Prostate gland (tissue), 2 donors: ENCODE data around the gene GANC. TPM values are rescaled to one million over a fixed set of nuclear protein-coding genes. Genes with fewer than 3 reads are reported as not detected.

Source experiments
- DNase-seq: peaks from one replicate; pipeline ENCODE4 v3.0.0-alpha.2; 2019; ENCODE audit warnings: low spot score
- H3K27ac ChIP-seq, 2 donors: fragments of 200-600 bp; sonication (generic); 2 replicates each; pipeline ENCODE4 v1.5.1; 2017 to 2019
- H3K27me3 ChIP-seq: fragments of 200-600 bp; sonication (generic); replicated peaks from 2 replicates; pipeline ENCODE4 v1.5.1; 2019; ENCODE audit not compliant: insufficient read depth
- H3K36me3 ChIP-seq, 2 donors: fragments of 200-600 bp; sonication (generic); 1 replicate in 1 of 2; 2 replicates in 1 of 2; pipeline versions ENCODE4 v1.5.1 to v1.8.1; 2017 to 2019
- H3K4me1 ChIP-seq: fragments of 200-600 bp; sonication (generic); replicated peaks from 2 replicates; pipeline ENCODE4 v1.5.1; 2019
- H3K4me3 ChIP-seq, 2 donors: fragments of 200-600 bp; sonication (generic); 2 replicates each; pipeline ENCODE4 v1.5.1; 2017 to 2019
- H3K9me3 ChIP-seq: fragments of 200-600 bp; sonication (generic); 2 replicates; pipeline ENCODE4 v1.5.1; 2017
- POLR2A ChIP-seq: fragments of 450-650 bp; IDR thresholded peaks from one replicate; pipeline ENCODE4 v1.6.1; 2016; ENCODE audit warnings: antibody characterized with exemption, mild to moderate bottlenecking
- POLR2AphosphoS5 ChIP-seq: sonication (generic); formaldehyde crosslinking; IDR thresholded peaks from one replicate; pipeline ENCODE4 v1.6.1; 2017; ENCODE audit warnings: antibody characterized with exemption
- WGBS: methylation state at CpG from one replicate; pipeline ENCODE4 v1.1.5; 2018; 5-methylcytosine and 5-hydroxymethylcytosine counted together
- intact Hi-C: fragments of 100-400 bp; cut with DNase I; formaldehyde crosslinking; loops from one replicate; pipeline ENCODE4 v1.14.2; 2022
- total RNA-seq, 2 donors: library from RNA; depleted of rRNA; stranded (reverse); fragments of >200 nt; gene quantifications; one replicate each; pipeline ENCODE4 v1.1.0, GENCODE V29; 2016
- TF ChIP-seq, protein P1 (sequence below), 4 experiments: fragments of 200-600 bp in 2 of 4; fragments of 450-650 bp in 2 of 4; sonication (generic) in 2 of 4; IDR thresholded peaks; 1 replicate in 3 of 4; 2 replicates in 1 of 4; pipeline ENCODE4 v1.5.1; 2016 to 2019; ENCODE audit warnings: antibody characterized with exemption in 4 of 4, mild to moderate bottlenecking in 2 of 4, moderate library complexity in 2 of 4

The GANC gene
- total RNA-seq, 2 donors from 2014 or later, result 10.2 to 38.7 TPM

DNA sequence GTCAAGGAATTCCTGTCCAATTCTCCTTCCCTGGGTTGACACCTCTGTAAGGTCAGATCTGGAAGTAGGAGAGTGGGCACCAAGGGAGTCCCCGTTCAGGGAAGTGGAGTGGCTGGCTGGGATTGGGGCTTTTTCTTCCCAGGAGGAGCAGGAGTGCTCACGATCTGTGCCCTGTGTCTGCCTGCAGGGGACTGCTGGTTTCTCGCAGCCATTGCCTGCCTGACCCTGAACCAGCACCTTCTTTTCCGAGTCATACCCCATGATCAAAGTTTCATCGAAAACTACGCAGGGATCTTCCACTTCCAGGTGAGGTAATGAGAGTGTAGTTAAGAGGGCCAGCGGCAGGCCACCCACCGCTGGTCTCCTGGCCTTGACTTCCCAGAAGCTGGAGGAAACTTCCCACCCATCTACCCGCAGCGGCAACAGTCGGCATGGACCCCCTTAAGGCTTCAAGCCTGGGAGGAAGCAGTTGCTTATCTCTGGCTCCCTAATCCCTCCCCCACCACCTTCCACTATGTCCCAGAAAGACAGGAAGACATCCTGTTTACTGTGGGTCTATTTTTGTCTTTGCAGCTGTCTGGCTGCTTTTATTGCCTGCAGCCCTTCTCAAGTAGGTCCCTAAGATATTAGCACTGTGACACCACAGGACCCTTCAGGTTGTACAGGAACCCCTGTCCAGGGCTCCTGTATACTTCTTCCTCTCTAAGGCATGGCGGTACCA, 113.1 kb downstream of the GANC start:
- Histone ChIP-seq H3K36me3 (no peaks in the 10 kb centered on the region), H3K27me3 (no peaks in the 10 kb centered on the region), H3K4me1 (no peaks in the 10 kb centered on the region), H3K9me3 (no peaks in the 10 kb centered on the region), H3K4me3 (no peak overlapping the region), H3K27ac (no peak overlapping the region)
- no peak for DNase-seq
- 88% methylated on average over 12 of the region's 12 CpGs for WGBS
- TF ChIP-seq, protein P1, sequence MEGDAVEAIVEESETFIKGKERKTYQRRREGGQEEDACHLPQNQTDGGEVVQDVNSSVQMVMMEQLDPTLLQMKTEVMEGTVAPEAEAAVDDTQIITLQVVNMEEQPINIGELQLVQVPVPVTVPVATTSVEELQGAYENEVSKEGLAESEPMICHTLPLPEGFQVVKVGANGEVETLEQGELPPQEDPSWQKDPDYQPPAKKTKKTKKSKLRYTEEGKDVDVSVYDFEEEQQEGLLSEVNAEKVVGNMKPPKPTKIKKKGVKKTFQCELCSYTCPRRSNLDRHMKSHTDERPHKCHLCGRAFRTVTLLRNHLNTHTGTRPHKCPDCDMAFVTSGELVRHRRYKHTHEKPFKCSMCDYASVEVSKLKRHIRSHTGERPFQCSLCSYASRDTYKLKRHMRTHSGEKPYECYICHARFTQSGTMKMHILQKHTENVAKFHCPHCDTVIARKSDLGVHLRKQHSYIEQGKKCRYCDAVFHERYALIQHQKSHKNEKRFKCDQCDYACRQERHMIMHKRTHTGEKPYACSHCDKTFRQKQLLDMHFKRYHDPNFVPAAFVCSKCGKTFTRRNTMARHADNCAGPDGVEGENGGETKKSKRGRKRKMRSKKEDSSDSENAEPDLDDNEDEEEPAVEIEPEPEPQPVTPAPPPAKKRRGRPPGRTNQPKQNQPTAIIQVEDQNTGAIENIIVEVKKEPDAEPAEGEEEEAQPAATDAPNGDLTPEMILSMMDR (IDR thresholded peaks at IDR 0.05), result no peak
- no peak for TF ChIP-seq POLR2A
- TF ChIP-seq POLR2AphosphoS5, result no peak
- intact Hi-C loops, result no loop called here

GRCh38 chr15:42387603-42388002, 114.6 kb downstream of the GANC start:
- 88% methylated on average over 8 of the region's 8 CpGs for WGBS
- H3K4me3 ChIP-seq, result no peak overlapping the region
- H3K36me3 ChIP-seq, result no peaks in the 10 kb centered on the region
- H3K9me3 ChIP-seq, result no peaks in the 10 kb centered on the region
- no peak for DNase-seq
- H3K4me1 ChIP-seq, result no peaks in the 10 kb centered on the region
- TF ChIP-seq, protein P1 (IDR thresholded peaks at IDR 0.05), result no peak
- no peak for TF ChIP-seq POLR2AphosphoS5
- no peak for TF ChIP-seq POLR2A
- no peak overlapping the region for H3K27ac ChIP-seq
- no peaks in the 10 kb centered on the region for H3K27me3 ChIP-seq
- intact Hi-C loops, result no loop called here

DNA sequence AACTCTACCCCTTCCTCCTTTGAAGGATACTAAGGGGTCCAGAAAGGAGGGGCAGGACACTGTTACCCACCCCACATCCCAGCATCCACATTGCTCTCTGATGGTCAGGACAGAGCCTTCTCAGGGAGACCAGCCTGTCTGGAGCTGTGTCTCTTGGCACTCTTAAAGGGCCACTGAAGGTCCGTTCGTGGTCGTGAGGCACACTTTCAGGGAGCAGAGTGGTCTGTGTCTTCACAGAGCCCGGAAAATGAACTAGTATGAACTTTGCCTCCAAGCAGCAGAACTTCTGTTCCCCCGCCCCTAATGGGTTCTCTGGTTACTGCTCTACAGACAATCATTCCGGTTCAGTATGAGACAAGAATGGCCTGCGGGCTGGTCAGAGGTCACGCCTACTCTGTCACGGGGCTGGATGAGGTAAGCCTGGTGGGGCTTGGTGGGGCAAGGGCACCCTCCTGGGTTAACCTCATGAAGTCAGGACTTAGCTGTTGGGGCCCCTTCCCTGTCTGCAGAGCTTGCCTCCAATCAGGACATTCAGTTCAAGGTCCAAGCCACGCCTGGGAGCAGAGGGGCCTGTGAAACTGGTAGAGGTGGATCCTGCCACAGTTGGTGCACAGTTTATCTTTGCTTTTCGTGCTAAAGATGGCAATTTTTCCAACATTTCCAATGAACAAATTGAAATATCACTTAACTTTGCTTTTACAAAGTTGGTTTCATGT, 119.5 kb downstream of the GANC start:
- WGBS, result 90% methylated on average over 11 of the region's 11 CpGs
- no peak for TF ChIP-seq POLR2AphosphoS5
- TF ChIP-seq POLR2A, result no peak
- TF ChIP-seq, protein P1 (IDR thresholded peaks at IDR 0.05), result no peak
- intact Hi-C loops, result no loop called here

GRCh38 chr15:42394106-42394505, 121.1 kb downstream of the GANC start:
- no peak for DNase-seq
- H3K27ac ChIP-seq, result no peak overlapping the region
- WGBS, result 89% methylated on average over 13 of the region's 13 CpGs
- H3K4me3 ChIP-seq, result no peak overlapping the region
- TF ChIP-seq POLR2AphosphoS5 (no peak), POLR2A (no peak)
- TF ChIP-seq, protein P1 (IDR thresholded peaks at IDR 0.05), result no peak
- H3K36me3 ChIP-seq, result no peaks in the 10 kb centered on the region
- H3K4me1 ChIP-seq, result no peaks in the 10 kb centered on the region
- no peaks in the 10 kb centered on the region for H3K9me3 ChIP-seq
- intact Hi-C loops, result no loop called here
- no peaks in the 10 kb centered on the region for H3K27me3 ChIP-seq

More for the DNA sequence above, 119.5 kb downstream of the GANC start:
- H3K9me3 ChIP-seq, result no peaks in the 10 kb centered on the region
- no peak overlapping the region for H3K4me3 ChIP-seq
- no peak overlapping the region for H3K27ac ChIP-seq
- no peaks in the 10 kb centered on the region for H3K36me3 ChIP-seq
- H3K4me1 ChIP-seq, result no peaks in the 10 kb centered on the region
- no peaks in the 10 kb centered on the region for H3K27me3 ChIP-seq
- no peak for DNase-seq

- intact Hi-C loops, result no loop called here
- WGBS, result 61% methylated on average over 1 of the region's 1 CpG
- DNase-seq, result no peak
- Histone ChIP-seq H3K9me3 (no peaks in the 10 kb centered on the region), H3K4me1 (no peaks in the 10 kb centered on the region), H3K27ac (no peak overlapping the region), H3K27me3 (no peaks in the 10 kb centered on the region), H3K4me3 (no peak overlapping the region), H3K36me3 (no peaks in the 10 kb centered on the region)
- TF ChIP-seq, protein P1 (IDR thresholded peaks at IDR 0.05), result no peak
- no peak for TF ChIP-seq POLR2A
- no peak for TF ChIP-seq POLR2AphosphoS5
Measured at GRCh38 chr15:42395838-42396237, 122.8 kb downstream of the GANC start.
